OCI-M1 (cell line): ENCODE measurements around the gene MRPS34.

Experiments used
- DNase-seq: peaks from one replicate; lab custom pipeline; 2025; lab: John Stamatoyannopoulos, UW

The MRPS34 gene

DNA sequence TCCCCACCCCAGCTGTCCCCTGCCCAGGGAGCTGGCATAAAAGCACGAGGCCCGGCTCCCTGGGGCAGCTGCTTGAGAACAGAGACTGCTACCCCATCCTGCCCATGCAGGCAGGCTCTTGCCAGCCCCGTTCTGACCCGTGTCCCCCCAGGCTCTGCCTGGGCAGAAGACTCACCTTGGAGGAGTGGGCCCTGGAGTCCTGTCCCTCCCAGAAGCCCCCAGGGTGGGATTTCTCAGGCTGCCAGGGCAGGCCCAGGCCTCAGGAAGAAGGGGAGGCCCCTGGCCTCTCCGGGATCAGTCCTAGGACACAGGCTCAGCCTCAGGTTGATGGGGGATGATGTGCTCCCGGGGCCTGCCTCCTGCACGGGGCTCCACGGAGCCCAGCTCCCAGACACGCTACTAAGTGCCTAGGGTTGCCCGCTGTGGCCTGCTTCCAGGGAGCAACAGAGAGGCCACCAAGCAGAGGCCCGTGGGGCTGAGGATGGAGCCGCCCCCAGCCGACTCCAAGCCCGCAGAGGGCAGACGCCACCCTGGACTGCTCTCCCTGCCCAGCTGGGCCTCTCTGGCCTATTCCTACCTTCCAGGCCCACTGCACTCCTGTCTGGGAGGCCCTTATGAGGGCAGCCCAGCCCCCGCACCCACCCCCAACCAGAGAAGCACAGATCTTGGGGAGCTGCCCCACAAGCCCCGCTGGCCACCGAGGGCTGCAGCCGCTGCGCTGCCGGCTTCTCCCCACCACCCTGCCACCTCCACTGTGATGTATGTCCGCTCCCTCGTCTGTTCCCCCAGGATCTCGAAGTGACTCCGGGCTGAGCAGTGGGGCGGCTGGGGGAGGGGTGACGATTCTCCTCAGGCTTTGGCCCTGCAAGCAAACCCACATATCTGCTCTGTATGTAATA lies 3.3 kb downstream of the MRPS34 start:
- DNase-seq = no peak

DNA sequence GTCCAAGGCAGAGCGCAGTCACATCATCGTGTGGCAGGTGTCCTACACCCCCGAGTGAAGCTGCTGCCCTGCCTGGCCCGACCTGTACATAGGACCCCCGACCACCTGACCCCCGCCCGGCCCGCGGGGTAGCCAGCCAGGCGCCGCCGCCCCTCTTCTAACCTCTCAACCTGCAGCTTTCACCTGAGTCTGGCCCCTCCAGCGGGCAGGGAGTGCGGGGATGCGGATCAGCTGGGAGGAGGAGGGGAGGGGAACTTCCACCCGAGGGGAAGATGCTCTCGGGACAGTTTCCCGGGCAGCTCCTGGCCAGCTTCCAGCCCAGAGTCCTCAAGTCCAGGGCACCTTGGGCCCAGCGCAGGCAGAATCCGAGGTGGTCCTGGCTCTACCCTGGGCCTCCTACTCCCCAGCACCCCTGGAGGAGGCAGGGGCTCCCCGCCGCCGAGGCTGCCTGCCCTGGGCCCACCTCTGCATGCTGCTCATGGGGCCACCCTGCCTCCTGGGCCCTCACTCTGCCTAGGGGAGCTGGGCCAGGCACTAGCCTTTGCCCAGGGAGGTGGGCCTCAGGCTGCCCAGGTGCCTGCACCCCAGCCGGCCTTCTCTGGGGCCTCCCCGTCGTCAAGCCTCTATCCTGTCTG lies 4.0 kb downstream of the MRPS34 start:
- no peak for DNase-seq

DNA sequence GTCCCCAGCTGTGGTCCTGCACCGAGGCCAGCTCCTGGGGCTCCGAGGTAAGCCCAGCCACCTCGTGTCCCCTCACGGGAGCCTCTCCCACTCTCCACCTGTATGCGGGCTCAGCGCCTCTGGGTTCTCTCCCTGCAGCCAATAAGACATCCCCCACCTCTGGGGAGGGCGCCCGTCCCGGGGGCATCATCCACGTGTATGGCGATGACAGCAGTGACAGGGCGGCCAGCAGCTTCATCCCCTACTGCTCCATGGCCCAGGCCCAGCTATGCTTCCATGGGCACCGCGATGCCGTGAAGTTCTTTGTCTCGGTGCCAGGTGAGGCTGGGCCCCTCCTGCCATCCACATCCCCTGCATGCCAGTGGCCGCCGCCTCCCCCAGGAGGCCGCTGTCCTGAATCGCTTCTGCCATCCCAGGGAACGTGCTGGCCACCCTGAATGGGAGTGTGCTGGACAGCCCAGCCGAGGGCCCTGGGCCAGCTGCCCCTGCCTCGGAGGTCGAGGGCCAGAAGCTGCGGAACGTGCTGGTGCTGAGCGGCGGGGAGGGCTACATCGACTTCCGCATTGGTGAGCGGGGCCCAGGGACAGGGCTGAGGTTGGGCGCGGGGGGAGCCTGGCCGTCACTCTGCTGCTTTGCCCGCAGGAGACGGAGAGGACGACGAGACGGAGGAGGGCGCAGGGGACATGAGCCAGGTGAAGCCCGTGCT lies 4.7 kb downstream of the MRPS34 start:
- no peak for DNase-seq

DNA sequence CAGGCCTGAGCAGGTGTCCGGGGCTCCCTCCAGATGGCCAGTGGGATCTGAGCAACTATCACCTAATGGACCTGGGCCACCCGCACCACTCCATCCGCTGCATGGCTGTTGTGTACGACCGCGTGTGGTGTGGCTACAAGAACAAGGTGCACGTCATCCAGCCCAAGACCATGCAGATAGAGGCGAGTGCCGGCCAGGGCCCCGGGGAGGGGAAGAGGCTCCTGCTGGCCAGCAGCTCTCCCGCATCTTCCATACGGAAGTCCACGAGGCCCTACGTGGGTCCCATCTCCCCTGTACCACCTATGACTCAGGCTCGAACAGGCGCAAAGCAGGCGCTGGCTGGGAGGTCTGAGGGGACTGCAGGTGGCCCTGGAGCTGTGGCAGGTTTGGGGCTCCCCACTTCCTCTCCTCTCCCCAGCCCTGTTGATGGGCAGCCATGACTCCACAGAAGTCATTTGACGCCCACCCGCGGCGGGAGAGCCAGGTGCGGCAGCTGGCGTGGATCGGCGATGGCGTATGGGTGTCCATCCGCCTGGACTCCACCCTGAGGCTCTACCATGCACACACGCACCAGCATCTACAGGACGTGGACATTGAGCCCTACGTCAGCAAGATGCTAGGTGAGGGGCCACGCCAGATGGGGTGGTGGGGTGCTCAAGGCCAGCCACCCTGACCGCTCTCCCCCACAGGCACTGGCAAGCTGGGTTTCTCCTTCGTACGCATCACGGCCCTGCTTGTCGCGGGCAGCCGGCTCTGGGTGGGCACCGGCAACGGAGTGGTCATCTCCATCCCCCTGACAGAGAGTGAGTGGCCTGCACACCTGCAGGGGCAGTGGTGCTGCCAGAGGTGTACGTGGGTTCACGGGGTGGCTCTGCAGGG lies 5.6 kb downstream of the MRPS34 start:
- DNase-seq = no peak

DNA sequence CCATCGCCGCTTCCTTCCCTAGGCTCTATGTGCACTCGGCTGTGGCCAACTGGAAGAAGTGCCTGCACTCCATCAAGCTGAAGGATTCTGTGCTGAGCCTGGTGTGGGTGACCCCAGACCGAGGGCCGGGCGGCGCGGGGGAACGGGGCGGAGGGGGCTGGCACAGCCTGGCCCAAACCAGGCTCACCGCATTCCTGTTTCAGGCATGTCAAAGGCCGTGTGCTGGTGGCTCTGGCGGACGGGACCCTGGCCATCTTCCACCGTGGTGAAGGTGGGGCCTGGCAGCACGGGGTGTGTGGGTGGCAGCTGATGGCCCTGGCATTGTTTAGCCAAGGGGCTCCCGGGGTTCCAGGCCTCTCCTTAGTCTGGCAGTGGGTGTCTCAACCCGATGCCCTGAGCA lies 6.2 kb downstream of the MRPS34 start:
- no peak for DNase-seq

DNA sequence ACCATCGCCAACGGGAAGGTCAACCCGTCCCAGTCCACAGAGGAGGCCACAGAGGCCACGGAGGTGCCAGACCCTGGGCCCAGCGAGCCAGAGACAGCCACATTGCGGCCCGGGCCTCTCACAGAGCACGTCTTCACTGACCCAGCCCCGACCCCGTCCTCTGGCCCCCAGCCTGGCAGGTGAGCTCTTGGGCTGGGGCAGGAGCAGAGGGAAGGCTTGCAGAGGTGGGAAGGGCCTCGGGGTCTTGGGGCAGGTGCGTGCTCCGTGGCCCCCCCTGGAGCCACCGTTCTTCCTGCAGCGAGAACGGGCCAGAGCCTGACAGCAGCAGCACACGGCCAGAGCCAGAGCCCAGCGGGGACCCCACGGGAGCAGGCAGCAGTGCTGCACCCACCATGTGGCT lies 6.7 kb downstream of the MRPS34 start:
- no peak for DNase-seq

DNA sequence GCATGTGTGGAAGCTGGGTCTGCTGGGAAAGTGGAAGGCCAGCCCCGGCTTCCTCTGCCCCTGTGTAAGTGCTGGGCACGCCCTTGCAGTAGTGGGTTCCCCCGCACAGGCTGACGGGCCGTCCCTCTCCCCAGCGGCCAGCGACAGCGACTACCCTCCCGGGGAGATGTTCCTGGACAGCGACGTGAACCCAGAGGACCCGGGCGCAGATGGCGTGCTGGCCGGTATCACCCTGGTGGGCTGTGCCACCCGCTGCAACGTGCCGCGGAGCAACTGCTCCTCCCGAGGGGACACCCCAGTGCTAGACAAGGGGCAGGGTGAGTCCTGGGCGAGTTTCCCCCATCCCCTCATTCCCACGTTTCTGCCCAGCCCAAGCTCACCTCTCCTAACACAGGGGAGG lies 7.1 kb downstream of the MRPS34 start:
- no peak for DNase-seq

DNA sequence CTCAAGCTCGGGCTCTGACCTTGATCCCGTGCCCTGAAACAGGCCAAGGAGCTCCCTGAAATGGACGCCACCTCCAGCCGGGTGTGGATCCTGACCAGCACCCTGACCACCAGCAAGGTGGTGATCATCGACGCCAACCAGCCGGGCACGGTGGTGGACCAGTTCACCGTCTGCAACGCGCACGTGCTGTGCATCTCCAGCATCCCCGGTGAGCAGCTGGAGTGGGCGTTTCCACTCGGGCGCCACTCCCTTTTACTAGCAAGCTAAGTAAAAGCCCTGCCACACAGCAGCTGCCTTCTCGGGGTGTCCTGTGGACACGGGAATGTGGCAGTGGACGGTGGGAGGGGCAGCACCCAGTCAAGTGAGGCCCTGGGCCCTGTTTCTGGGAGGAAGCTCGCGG lies 8.0 kb downstream of the MRPS34 start:
- DNase-seq = no peak

DNA sequence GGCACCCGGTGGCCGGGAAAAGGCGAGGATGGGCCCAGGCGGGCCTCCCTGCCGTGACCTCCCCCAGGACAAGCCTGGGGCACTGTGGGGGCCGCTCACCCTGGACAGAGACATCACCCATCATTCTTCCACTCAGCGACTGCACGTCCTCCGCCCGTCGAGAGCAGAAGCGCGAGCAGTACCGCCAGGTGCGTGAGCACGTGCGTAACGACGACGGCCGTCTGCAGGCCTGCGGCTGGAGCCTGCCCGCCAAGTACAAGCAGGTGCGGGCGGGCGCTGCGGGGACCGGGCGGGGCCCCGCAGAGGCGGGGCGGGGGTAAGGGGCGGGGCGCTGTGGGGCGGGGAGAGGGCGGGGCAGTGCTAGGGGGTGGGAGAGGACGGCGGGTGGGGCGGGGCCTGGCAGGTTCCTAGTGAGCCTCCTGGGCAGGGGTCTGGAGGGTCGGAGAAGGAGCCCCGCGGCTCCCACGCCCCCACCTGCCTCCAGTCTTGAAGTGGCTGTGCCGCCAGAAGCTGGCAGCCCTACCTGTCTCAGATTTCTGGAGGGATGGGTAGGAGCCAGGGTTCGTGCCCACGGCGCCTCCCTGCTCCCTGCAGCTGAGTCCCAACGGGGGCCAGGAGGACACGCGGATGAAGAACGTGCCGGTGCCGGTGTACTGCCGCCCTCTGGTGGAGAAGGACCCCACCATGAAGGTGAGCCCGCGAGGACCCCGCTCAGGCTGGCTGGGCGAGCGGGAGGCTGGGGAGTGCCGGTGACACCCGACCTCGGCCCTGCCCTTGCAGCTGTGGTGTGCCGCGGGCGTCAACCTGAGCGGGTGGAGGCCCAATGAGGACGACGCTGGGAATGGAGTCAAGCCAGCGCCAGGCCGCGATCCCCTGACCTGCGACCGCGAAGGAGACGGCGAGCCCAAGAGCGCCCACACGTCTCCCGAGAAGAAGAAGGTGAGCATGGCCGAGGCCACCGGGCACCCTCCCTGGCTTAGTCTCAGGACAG lies 9.1 kb downstream of the MRPS34 start:
- no peak for DNase-seq

DNA sequence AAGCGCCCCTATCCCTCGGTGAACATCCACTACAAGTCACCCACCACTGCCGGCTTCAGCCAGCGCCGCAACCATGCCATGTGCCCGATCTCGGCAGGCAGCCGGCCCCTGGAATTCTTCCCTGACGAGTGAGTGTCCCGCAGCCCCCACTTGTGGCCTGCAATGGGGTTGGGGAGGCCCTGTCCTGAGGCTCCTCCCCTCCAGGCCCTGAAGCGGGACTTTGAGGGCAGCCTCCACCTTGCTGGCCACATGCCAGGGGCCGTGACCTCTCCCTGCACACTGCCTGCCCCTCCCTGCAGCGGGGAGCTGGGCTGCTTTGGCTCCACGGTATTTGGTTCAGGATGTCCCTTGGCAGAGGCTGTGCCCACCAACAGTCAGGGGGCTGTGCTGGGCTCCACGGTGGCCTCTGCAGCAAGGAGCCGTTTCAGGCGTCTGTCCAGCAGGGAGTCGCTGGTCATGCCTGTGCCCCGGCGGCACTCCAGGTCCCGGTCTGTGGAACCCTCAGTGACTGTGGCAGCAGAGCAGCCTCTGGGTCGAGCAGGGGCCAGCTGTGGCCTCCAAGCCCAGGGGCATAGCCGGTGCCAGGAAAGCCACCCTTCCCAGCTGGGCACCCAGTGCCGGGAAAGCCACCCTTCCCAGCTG lies 9.9 kb downstream of the MRPS34 start:
- DNase-seq = no peak

DNA sequence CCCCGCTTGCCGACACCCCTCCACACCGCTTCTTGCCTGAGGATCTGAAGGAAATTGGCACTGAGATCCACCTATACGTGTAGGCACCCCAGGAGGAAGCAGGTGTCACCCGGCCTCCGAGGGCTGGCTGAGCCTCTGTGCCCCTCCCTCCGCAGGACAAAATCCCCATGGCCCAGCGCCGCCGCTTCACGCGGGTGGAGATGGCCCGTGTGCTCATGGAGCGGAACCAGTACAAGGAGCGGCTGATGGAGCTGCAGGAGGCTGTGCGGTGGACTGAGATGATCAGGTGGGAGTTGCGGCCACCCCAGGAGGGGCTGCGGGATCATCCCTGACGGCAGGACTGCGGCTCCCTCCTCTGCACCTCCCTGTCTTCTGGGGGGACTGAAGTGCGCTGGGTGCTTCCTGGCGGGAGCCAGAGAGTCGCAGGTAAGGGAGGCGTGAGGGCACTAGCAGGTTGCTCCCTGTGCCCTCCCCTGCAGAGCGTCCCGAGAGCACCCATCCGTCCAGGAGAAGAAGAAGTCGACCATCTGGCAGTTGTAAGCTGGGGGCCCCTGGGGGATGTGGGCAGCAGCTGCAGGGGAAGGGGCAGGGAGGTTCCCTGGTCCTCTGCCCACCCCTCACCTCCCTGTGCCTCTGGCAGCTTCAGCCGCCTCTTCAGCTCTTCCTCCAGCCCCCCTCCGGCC lies 10.6 kb downstream of the MRPS34 start:
- DNase-seq = no peak

DNA sequence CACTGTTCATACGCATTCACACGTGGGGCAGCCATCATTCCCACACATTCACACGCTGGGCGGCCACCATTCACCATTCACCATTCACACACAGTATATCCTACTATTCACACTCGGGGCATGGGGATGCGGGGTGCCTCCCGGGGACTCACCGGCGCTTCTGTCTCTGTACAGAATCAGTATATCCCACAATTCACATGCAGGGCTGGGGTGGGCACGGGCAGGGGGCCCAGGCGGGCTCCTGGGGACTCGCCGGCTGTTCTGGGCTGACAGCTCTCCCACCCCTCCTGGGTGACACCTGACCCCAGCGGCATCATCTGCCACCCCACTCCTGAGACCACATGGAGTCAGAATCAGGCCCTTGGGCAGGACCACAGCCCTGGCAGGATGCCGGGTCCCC lies 11.2 kb downstream of the MRPS34 start:
- DNase-seq = no peak

DNA sequence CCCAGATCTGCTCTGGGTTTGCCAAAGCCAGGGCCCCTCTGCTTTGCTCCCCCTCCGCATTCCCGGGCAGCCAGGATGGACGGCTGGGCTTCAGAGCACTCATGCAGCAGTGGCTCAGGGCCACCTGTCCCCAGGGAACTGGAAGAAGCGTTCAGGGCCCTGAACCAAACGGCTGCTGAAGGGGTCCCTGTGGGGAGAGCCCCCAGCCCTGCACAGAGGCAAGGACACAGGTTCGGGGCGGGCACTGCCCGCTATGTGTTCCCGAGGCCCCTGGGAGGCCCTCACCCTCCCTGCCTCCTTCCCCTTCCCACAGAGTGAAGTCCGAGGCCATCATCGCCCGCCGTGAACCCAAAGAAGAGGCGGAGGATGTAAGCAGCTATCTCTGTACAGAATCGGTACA lies 12.0 kb downstream of the MRPS34 start:
- DNase-seq = no peak

DNA sequence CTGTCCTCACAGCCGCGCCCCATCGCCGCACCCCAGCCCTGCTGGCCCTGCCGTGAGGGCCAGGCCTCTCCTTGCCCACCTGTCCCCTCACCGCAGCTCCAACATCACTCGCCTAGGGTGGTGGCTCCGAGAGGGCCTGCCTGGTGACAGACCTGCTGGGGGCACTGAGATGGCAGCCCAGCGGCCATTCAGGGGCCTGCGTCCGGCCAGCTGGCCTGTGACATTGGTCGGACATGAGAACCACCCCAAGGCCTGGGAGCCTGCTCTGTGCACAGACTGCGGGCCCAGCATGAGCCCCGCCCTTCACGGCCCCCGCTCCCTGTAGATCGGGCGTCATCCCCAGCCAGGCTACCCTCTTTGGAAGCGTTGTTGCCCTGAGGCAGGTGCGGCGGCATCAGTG lies 13.4 kb downstream of the MRPS34 start:
- no peak for DNase-seq

DNA sequence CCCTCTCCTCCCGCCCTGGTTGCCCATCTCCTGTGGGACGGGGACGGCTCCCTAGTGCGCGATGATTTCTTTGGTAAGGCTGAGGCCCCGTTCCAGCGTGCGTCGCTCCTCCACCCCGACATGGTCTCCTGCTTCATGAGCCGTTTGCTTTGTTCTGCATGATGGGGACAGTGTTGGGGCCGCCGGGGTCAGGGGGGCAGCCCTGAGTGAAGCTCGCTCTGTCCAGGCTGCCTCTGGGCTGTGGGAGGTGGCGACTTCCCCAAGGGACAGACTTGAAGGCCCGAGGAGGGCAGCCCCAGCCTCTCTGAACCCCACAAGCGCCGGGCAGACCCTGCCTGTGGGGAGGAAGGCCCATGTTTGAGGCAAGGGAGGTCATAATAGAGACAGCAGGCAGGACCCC lies 14.0 kb downstream of the MRPS34 start:
- DNase-seq = no peak

DNA sequence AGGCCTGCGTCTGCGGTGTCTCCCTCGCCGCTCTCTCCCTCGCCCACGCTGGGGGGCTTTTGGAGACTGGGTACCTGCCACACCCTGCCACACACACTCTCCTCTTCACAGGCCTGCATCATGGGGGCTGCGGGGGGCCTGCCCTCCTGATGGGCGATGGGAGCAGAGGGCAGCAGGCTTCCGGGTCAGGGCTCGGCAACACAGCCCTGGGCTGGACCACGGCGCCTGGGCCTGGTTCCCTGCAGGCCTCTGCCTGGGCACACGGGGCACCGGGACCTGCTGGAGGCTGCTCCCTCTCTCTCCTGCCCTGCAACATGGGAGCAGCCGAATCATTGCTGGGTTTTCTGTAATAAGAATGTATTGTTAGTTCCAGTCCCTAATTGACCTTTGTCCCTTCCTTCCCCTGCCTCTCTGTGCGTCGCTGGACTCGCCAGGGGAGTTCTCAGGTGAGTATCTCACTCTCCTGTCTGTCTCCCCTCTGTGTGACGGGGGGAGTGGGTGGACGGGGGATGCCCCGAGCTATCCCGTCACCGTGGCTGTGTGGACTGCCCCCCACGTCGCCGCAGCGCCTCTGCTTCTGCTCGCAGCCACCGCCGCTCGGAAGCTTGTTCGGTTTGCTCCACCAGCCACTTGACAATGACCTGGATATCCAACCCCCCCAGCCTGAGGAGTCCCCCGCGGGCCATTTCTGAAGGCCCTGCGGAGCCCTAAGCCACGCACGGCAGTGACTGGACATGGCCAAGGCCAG lies 15.0 kb downstream of the MRPS34 start:
- no peak for DNase-seq

DNA sequence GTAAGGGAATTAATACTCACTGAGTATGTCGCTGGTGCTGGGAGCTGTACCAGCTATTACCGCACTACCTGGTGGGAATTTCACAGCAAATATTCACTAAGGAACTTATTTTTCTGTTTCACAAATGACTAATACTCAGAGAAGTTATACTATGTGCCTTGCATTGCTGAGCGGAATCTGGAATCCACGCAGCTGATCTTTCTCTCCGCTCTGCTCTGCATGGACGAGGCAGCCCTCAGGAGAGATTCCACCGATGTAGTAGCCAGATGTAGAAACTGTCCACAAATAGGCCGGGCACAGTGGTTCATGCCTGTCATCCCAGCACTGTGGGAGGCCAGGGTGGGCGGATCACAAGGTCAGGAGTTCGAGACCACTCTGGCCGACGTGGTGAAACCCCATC lies 18.7 kb downstream of the MRPS34 start:
- no peak for DNase-seq

DNA sequence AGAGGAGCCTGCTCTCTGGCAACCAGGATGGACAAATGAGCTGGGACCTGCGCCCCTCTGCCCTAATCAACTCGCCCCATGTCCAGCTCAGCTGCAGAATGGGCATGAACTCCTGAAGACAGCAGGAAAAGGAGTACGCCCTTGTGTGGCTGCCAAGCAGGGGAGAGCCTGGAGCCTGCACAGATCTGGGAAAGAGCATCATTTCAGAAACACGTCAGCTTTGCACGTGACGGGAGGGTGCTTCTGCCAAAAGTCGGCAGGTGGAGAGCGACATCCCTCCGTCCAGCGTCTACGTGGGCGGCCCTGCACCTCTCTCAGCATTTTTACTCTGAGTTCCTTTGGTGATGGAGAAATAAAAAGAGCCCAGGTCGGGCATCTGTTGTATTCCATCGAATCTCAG lies 20.1 kb downstream of the MRPS34 start:
- no peak for DNase-seq

DNA sequence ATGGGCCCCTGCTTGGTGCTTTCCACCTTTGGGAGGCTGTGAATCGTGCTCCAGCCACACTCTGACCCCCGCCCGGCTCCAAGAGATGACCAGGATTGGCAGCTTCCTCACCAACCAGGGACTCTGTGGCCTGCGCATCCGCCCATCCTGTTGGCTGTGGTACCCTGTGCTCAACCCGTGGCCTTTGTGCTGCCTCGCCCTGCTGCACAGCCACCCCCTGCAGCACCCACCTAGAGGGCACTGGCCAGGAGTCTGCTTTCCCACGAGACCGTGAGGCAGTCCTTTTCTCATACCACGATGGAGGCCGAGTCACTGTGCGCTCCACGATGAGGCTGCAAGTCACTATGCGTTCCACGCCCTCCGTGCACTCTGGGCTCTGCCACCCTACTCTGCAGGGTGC lies 21.0 kb downstream of the MRPS34 start:
- no peak for DNase-seq
